GM12801 (cell line): ENCODE results near the gene DDX24.

Source experiments
- CTCF ChIP-seq: IDR thresholded peaks from one replicate; pipeline ENCODE4 v1.5.1; 2011; ENCODE audit warnings: control low read depth; ENCODE audit not compliant: insufficient read length; ENCODE audit errors: extremely low read depth

The DDX24 gene

GRCh38 chr14:94104731-94105130 lies 23.7 kb upstream of the DDX24 start:
- TF ChIP-seq CTCF: no peak

- no peak for TF ChIP-seq CTCF
Measured at GRCh38 chr14:94103554-94104150, 22.6 kb upstream of the DDX24 start.

GRCh38 chr14:94102768-94103482 lies 21.9 kb upstream of the DDX24 start:
- no peak for TF ChIP-seq CTCF

- no peak for TF ChIP-seq CTCF
Measured at GRCh38 chr14:94101748-94102147, 20.7 kb upstream of the DDX24 start.

- TF ChIP-seq CTCF: no peak
Measured at GRCh38 chr14:94100847-94101246, 19.8 kb upstream of the DDX24 start.

GRCh38 chr14:94099006-94099405 lies 18.0 kb upstream of the DDX24 start:
- TF ChIP-seq CTCF: no peak

GRCh38 chr14:94098326-94098992 lies 17.5 kb upstream of the DDX24 start:
- TF ChIP-seq CTCF: no peak
